Effector CD8-positive, alpha-beta T cell (primary cell): ENCODE measurements around the gene TOGARAM2.
"Not testable (repeated sequence)": the region's sequence is repeated elsewhere in the genome, so short reads cannot be mapped to it uniquely, and the experiment has no call there.

Source experiments
- DNase-seq: peaks from one replicate; lab custom pipeline; 2025; lab: John Stamatoyannopoulos, UW

The TOGARAM2 gene

DNA sequence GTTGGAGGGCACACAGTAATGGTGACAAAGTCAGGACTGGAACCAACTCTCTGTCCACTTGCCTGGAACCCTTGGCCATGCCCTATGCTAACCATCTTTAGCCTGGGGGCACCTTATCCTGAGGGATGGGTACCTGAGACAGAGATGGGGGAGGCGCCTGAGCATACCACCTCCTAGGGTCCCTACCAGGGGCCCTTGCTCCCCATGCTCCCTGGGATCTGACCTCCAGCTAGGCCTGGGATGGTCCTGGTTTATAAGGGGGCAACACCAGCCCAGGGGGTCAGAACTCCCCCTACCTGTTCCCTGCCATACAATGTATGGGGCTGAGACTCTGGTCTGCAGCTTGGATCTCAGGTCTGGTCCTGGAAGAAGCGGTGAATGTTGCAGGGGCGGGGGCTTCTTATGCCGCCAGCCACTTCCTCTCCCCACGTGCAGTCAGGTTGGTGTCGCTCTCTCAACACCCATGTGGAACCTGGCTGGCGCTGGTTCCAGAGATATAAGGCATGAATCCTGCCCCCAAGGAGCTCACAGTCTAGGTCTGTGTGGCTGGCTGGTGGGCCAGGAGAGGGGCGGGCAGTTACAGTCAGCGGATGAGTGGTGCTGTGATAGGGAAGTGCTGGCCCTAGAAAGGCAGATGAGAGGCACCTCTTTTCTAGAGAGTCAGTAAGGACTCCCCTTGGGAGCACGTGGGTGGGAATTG is 3.8 kb upstream of the TOGARAM2 start:
- DNase-seq: no peak

GRCh38 chr2:28978001-28978400 is 3.1 kb upstream of the TOGARAM2 start:
- DNase-seq: not testable (repeated sequence)

DNA sequence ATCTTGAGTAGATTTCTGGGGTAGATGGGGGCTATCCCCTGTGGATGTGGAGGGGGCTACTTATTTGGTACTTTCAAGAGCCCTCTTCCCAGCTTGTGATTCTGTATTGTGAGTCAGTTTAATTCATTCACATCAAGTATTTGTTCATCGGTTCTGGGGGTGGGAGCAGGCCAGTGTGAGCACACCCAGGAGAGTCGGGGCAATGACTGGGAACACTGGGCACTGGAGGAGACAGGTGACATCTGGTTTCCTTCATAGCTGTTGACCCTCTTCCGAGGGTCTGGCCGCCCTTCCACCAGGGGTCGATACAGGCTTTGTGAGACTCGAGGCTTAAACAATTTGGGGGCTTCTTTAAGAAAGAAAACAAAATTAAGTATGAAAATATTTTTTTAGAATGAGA is 2.5 kb upstream of the TOGARAM2 start:
- DNase-seq: no peak

DNA sequence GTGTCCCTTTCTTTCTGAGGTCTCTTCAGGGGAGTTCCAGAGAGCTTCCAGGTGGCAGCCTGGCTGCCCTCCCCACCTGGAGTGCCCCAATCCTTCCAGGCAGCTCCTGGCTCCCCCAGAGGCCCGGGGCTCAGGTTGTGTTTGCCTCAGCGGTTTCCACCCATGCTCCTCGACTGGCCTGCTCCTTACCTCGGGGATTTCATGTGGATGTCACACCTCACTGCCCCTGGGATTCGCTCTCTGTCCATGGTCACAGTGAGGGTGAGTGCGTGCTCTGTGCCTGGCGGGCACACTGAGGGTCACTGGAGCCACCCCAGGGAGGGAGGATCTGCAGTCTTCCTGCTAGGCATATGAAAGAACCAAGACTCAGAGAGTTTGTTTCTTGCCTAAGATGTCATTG is 2.1 kb upstream of the TOGARAM2 start:
- DNase-seq: no peak

DNA sequence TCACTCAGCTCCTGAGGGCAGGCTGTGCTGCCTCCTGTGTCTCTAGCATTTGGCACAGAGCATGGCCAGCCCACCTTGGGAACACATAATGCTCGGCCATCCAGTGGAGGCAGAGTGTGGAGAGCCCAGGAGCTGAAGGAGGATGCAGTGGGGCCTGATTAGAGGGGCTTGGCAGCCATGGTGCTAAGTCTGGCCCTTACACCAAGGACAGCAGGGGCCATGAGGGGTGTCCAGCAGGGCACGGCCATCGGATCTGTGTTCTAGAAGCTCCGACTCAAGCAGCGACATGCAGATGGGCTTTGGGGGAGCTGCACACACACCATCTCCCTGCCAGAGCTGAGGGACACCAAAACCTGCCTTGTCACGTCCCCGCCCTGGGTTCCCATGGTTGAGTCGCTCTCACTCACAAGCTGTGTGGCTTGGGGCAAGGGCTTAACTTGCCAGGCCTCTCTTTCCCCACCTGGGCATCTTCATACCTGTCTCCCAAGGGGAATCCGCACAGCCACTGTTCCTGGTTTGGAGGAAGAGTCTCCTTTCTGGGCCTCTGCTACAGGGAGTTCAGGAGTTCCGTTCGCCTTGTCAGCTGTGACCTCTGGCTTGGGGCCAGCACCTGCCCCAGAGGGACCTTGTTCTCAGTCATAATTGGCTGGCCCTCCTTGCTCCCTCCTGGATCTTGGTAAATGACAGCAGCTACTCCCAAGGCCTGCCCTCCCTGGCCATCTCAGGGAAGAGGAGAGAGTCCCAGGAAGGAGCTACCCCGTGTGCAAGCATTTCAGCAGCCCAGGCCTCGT is 1.3 kb upstream of the TOGARAM2 start:
- no peak for DNase-seq

GRCh38 chr2:28980368-28981015 is 606 bp upstream of the TOGARAM2 start:
- no peak for DNase-seq

DNA sequence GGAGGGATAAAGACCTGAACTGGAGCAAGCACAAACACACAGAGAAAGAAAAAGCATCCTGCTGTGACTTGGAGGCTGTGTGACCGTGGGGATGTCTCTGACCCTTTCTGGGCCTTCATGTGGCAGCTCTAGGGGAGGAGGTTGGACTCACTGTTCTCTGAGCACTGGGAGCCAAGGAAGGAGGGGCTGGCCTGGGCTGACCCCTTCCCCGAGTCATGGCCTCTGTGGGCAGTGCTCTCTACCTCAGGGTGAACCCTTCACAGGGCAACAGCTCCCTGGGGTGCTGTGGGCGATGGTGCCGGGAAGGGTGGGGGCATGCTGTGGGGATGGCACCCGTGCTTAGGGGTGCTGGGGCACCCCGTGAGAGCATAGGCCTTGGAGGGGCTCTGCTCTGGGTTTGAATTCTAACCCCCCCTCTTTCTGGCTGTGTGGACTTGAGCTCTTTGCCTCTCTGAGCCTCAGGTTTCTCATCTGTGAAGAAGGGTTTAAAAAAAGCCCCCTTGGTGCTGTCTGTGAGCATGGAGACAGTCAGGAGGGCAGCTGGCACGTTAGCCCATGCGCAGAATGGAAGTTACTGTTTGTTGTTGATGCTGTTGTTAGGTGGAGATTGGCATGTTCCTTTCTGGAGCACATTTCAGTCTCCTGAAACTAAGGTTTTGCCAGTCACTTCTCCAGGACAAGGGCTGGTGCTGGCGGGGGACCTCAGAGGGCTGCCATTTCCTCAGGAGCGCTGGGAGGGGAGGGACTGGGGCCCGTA is 700 bp downstream of the TOGARAM2 start:
- DNase-seq: no peak

DNA sequence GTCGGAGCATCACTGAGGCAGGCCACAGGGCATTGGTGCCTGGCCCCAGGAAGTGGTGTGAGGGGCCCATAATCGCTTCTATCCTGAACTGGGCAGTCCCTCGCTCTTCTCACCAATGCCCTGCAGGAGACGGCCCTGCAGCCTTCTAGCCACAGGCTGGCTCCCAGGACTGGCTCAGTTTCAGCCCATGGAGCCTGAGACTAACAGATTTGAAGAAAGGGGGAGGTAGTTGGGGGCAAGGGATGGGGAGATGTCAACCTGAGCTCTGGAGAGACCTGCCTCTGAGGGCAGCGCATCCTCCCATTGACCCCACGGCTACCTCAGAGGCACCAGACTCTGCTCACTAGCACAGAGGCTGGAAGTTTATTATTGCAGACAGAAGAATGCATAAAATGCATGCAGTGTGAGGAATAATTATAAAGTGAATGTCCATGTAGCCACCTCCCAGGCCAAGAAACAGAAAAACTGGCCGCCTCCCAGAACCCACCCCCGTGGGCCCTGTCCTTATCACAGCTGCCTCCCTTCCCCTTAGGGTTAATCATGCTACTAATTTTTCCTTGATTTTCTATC is 1.4 kb downstream of the TOGARAM2 start:
- DNase-seq: no peak

GRCh38 chr2:28986429-28986828 is 5.3 kb downstream of the TOGARAM2 start:
- DNase-seq: no peak

DNA sequence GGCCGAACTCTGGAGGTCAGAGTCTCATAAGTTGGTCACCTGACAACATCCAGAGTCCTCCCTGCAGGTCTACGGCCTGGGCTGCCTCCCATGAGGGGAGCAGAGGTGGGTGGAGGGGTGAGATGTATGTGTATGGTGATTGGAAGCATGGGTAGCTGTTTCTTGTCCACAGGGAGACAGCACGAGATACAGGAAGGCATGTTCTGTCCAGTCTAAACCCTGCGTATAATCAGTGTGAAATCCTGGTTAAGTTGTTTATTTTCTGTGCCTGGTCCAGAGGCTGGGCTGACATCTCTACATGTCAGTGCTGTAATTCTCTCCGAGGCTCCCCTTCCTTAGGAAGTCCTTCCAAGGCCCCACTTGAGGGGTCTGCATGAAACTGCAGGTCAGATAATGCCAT is 8.9 kb downstream of the TOGARAM2 start:
- DNase-seq: no peak

DNA sequence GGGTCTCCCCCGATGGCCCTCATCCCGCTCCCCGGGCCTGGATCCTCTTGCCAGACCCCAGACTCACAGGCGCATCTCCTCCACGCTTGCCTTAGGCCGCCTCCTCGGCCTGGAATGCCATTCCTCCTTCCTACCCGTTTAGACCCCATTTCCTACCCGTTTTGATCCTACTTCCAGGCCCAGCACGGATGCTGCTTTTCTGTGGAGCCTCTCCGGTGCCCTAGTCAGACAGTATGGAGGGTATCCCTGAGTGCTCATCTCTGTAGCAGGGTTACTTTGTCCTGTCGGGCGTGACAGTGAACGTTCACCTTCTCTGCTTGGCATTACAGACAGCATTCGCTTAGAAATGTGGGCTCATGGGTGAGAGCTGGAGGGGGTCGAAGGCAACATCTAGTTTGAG is 9.3 kb downstream of the TOGARAM2 start:
- DNase-seq: no peak

- no peak for DNase-seq
Measured at GRCh38 chr2:28991021-28991420, 9.9 kb downstream of the TOGARAM2 start.

GRCh38 chr2:28991460-28991859 is 10.4 kb downstream of the TOGARAM2 start:
- no peak for DNase-seq

GRCh38 chr2:28993206-28993960 is 12.3 kb downstream of the TOGARAM2 start:
- DNase-seq: no peak

DNA sequence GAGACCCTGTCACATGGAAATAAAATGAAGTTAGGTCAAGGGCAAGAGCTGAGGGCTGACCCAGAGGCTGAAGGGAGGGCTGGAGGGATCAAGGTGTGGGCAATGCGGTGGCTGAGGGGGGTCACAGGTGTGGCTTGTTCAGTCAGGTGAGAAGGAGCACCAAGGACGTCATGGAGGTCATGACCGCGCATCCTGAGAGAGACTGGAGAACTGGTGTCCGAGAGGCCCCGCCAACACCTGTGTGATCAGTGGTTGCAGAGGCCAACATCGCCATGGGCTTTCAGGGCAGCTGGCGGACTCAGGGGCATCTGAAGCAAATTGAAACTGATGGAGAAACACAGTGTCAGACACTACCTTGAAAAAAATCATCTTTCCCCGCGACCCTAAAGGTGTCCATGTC is 13.0 kb downstream of the TOGARAM2 start:
- no peak for DNase-seq

DNA sequence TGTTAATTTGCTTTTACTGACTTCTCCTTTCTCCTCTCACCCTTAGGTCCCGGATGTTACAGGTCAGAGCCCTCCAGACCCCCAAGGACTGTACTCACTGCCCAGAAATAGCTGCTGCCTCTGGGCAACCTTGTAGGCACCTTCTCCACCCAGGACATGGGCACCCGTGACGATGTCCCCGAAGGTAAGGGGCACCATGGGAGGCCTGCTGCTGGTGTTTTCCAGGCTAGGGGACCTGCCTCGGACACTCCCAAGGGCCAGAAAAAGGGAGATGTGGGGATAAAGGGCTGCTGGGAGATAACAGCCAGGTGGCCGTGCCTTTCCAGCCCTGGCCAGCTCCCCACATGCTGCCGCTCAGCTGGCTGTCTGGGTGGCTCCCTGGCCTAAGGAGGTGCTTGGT is 13.6 kb downstream of the TOGARAM2 start:
- DNase-seq: no peak

- no peak for DNase-seq
Measured at GRCh38 chr2:28995765-28996750, 15.0 kb downstream of the TOGARAM2 start.

GRCh38 chr2:28997237-28997846 is 16.2 kb downstream of the TOGARAM2 start:
- DNase-seq: no peak
